NCI-H1930 (cell line): ENCODE data around the gene FREM1.
"Not testable (repeated sequence)": the region's sequence is repeated elsewhere in the genome, so short reads cannot be mapped to it uniquely, and the experiment has no call there.

Source experiments
- DNase-seq, 2 experiments: peaks; one replicate each; lab custom pipeline; 2025; lab: John Stamatoyannopoulos, UW

FREM1 gene

GRCh38 chr9:14909961-14910805 is at the start of gene FREM1:
Gene FREM1, minus strand, starts transcription at chr9:14910428. Its CDS starts 41,451 bp downstream, at chr9:14868977.
- DNase-seq = no peak

DNA sequence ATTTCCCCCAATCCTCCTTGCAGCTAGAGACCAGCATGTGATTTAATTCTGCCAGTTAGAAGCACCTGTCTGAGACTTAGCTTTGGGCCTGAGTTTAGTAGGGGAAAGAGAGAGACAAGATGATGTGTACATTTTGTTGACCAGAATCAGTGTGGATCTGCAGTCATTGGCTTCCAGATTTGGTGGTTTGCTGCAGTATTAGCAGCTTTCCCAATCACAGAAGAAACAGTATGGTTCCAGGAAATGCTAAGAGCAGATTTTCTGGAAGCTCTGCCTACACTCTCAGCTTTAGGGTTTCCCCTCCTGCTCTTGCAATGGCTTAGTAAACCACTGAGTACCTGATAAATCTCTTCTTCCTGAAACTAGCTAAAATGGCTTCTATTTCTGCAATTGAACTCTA is 48.8 kb upstream of the FREM1 start:
- DNase-seq = no peak

- no peak for DNase-seq
Observed at GRCh38 chr9:14957109-14957508, 46.9 kb upstream of the FREM1 start.

GRCh38 chr9:14956208-14956607 is 46.0 kb upstream of the FREM1 start:
- no peak for DNase-seq

DNA sequence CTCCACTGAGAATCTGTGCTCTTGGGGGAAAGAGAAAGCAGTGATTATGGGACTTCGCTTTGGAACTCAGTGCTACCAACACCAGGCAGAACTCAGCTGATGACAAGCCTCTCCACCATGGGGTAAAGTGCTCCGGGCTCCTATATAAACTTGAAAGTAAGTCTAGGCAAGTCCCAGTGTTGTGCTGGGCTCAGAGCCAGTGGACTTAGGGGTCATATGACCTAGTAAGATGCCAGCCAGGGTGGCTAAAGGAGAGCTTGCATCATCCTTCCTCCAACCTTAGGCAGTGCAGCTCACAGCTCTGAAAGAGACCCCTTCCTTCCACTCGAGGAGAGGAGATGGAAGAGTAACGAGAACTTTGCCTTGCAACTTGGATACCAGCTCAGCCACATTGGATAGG is 35.1 kb upstream of the FREM1 start:
- DNase-seq = no peak

DNA sequence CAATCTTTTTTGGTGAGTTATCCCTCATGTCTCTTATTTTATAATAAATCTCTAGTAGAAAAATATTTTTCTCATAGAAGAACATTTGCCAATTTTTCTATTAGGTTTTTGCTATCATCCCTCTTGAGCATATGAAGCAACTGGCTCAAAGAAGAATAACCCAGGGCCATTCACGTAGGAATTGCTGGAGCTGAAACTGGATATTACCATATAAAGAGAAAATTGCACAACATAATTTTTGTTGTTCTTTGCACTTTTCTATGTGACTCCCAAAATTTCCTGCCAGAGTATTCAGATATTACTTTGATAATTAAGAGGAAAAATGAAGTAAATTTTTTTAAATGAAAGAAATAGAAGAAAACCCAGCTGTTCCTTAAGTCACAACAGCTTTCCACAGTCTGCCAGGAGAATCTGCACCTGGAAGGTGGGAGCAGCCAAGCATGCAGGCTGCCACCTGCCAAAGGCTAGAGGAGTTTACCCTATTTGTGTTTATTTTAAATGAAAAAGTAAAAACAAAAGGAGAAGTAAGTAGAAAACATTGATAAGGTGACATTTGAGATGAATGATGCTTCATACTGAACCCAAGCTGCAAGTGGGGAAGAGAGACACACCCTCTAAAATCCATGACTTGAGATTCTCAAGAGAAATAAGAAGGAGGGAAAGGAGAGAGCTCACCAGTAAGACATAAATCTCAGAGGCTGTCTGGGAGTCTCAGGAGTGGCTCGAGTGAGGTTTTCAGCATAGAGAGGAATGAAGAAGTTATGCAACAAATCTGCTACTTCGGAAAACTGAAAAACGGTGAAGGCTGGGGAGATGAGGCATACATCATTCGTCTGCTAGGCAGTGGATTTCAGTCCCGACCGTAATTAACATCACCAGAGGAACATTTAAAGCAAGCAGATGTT is 31.5 kb upstream of the FREM1 start:
- no peak for DNase-seq

DNA sequence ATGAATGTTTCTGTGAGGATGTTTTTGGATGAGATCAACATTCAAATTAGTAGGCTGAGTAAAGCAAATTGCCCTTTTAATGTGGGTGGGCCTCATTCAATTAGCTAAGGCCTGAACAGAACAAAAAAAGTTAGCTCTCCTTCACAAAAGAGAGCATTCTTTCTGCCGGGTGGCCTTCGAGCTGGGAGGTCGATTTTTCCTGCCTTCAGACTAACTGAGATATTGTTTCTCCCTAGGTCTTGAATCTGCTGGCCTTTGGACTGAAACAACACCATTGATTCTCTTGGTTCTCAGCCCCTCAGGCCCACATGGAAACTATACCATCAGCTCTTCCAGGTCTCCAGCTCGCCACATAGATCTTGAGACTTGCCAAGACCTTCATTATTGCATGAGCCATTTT is 29.1 kb upstream of the FREM1 start:
- no peak for DNase-seq

- no peak for DNase-seq
Observed at GRCh38 chr9:14937216-14937615, 27.0 kb upstream of the FREM1 start.

- no peak for DNase-seq
Observed at GRCh38 chr9:14936491-14936890, 26.3 kb upstream of the FREM1 start.

DNA sequence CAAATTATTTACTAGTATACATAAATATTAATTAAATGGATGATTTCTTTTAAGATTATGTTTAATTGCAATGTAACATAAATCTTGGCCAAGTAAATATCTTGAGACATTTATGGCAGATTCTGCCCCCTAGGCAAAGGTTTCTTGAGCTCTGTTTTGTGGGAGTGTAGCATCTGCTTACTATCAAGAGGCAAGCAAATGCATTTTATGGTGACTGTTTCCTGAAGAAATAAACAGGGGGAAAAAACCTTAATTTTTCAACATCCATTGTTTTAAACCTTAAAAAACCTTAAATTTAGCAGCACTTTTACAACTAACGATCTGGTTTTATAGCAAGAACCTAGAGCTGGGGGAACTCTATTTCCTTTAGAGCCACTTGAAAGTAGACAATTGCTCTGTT is 25.7 kb upstream of the FREM1 start:
- peak in 1 of 2 experiments; percentile 12 for DNase-seq

DNA sequence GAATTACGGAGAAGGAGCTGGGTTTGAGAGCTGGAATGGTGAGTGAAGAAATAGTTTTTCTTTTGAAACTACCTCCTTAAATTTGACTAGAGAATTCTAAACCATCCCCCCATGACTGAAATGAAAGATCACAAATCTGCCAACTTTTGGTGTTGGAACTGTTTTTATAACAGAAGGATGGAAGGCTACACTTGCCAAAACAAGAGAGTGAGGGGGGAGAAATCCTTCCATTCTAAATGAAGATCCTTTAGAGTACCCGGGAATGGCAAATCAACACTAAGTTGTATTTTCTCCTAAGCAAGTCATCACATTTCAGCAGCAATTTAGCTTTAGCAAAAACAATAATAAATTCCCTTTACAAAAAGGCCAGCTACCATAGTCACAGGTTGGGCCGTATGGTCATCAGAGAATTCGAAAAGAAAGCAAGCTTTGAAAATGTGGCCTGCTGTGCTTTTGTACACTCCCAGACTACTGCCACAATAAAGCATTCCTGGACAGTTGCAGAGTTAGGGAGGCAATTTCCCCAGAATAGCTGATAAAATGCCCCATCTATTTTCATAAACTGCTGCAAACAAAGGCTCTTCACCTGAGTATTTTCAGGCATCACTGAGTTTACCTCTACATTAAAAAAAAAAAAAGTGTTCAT is 25.0 kb upstream of the FREM1 start:
- DNase-seq = no peak

- no peak for DNase-seq
Observed at GRCh38 chr9:14932641-14933040, 22.4 kb upstream of the FREM1 start.

DNA sequence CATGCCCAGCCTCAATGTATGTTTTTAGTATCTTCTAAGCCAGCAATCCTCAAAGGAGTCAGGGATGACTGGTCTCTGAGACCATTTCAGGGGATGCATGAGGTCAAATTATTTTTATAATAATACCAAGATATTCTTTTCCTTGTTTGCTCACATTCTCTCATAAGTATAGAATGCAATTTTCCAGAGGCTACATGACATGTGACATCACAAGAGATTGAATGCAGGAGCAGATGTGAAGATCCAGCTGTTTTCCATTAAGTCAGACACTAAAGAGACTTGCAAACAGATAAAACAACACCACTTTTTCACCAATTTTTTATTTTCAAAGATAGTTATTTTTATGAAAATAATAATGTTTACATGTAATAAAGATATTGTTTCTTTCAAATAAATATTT is 22.0 kb upstream of the FREM1 start:
- no peak for DNase-seq

GRCh38 chr9:14926941-14927624 is 16.9 kb upstream of the FREM1 start:
- no peak for DNase-seq

DNA sequence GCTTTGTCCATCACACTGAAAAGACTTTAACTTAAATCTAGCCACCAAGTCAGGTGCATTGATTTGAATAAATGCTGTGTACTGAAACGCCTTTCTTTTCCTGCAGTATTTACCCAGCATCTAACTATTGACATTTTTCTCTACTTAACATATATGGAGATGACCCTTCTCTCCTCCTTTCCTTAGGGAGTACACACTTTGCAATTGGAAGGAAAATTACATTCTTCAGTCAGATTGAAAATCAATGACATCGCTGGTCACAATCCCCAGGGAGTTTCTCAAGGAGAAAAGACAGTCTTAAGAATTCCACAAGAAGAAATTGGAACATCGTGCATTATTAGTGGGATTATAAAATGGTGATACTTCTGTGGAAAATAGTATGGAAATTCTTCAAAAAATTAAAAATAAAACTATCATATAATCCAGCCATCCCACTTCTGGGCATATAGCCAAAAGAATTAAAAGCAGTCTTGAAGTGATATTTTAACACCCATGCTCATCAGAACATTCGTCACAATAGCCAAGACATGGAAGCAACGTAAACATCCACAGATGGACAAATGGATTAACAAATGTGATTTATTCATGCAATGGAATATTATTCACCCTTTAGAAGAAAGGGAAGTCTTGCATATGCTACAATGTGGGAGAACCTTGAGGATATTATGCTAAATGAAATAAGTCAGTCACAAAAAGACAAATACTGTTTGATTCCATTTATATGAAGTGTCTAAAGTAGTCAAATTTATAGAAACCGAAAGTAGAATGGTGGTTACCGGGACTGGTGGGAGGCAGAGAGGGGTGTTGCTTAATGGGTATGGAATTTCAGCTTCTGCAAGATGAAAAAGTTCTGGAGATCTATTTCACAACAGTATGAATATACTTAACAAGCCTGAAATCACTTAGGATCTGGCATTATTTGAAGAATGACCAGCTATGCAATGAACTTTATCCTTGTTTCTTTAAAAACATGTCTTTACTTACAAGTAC is 14.3 kb upstream of the FREM1 start:
- no peak for DNase-seq

- no peak for DNase-seq
Observed at GRCh38 chr9:14923701-14924100, 13.5 kb upstream of the FREM1 start.

GRCh38 chr9:14920805-14921204 is 10.6 kb upstream of the FREM1 start:
- not testable (repeated sequence) for DNase-seq

- DNase-seq = no peak
Observed at GRCh38 chr9:14913366-14913765, 3.1 kb upstream of the FREM1 start.

GRCh38 chr9:14912859-14913258 is 2.6 kb upstream of the FREM1 start:
- DNase-seq = no peak

- DNase-seq = no peak
Observed at GRCh38 chr9:14911046-14911445, 818 bp upstream of the FREM1 start.

DNA sequence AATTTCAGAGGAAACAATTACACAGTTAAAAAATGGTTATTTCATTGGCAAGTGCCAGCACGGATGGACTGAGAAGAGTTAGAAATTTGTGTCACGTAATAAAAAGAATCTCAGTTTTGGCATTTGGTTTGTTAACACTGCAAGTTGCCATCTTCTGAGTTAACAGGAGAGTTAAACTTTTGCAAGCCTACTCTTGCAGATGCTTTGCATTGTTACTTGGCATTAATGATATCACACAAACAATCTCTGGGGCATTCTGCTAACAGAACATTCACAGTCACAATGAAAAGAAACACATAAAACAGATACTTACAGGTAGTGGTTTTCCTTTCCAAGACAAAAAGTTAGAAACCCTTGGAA is 647 bp downstream of the FREM1 start:
- no peak for DNase-seq
